Hindlimb muscle (tissue), 1 donor: ENCODE measurements around the gene NCAN. TPM values are rescaled to one million over a fixed set of nuclear protein-coding genes. Genes with fewer than 3 reads are reported as not detected.

ENCODE experiments used
- DNase-seq: peaks from one replicate; pipeline ENCODE4 v3.0.0-alpha.2; 2013
- polyA plus RNA-seq: library from polyadenylated mRNA; unstranded; fragments of 120-200 nt; gene quantifications from one replicate; pipeline ENCODE4 v1.2.1, GENCODE V29; 2013; ENCODE audit not compliant: insufficient read length

The NCAN gene
- polyA plus RNA-seq, 1 donor: 0.06 TPM

DNA sequence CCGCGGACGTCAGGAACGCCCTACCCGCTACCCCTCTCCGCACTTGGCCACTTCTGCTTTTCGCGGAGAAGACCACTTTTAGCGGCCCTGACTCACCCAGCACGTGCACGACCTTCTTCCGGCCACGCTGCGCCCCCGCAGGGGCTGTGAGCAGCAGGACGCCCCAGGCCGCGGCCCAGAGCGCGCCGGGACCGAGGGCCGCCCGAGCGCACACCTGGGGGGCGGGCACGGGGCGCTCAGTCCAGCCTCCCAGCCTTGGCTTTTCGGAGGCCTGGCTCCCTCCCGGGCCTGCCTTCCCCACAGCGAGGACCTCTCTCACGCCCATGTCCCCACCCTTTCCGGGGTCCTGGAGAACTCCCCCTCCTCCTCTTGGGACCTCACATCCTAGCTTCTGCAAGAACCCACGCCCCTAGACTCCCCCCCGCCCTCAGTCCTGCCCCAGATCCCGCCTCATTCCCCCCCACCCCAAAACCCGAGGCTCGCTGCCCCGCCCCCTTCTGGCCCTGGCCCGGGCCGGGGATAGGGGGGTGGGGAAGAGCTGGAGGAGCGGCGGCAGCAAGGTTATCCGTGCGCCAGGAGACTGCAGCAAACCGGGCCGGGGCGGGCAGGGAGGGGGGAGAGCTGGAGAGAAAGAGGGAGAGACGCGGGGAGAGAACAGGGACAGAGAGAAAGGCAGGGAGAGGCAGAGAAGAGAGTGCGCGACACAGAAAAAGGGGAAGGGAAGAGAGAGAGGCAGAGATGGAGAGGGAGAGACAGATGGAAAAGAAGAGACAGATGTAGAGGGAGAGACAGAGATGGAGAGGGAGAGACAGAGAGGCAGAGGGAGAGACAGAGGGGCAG, 49.8 kb downstream of the NCAN start:
- peak; percentile 40 for DNase-seq

DNA sequence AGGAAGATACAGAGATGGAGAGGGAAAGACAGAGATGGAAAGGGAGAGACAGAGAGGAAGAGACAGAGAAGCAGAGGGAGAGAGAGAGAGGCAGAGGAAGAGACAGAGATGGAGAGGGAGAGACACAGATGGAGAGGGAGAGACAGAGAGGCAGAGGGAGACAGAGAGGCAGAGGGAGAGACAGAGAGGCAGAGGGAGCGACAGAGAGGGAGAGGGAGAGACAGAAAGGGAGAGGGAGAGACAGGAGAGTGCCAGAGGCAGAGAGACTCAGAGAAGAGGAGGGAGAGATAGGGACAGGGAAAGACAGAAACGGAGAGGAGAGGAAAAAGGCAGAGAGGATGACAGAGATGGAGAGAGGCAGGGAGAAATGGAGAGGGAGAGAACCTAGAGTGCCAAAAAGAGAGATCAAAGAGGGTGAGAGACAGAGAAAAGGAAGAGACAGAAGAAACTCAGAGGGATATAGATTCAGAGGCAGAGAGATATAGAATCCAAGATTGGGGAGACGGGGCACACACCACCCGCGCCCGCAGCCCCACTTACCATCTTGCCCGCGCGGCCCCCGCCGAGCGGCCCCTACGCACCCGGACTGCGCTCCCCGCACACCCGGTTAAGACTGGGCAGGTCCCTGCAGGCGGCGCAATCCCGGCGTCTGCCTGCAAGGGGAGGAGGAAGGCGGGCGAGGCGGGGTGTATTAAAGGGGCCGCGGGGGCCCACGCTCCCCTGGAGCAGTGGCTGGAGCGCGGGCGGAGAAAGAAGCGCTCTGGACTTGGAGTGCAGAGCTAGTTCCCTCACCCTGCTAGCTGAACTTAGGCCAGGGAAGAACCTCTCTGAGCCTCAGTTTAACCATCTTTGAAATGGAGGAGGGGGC, 50.7 kb downstream of the NCAN start:
- no peak for DNase-seq

DNA sequence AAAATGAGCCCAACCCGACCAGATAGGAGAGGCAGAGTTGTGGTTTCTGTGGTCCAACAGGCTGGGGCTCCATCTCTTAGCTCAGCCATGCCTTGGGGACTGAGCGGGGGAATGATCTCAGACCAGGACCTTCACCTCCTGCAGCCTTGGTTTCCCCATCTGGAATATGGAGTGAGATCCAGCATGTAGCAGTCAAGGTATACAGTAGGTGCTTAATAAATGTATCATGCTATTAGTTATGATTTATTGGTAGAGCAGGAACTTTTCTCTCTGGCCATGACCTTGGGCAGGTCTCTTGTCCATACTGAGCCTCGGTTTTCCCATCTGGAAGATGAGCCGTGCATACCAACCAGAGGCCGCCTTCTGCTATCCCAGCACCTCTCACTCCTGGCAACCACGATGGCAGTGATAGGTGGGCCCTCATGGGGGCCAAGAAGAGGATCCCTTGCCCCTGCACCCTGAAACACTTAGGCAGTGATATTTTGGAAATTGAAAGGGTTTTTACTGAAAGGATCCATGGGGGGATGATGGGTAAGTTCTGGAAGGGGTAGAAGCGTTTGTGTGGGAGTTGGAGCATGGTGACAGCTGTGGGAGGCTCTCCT, 52.2 kb downstream of the NCAN start:
- DNase-seq: no peak

- no peak for DNase-seq
Observed at GRCh38 chr19:19267305-19267704, 55.5 kb downstream of the NCAN start.

DNA sequence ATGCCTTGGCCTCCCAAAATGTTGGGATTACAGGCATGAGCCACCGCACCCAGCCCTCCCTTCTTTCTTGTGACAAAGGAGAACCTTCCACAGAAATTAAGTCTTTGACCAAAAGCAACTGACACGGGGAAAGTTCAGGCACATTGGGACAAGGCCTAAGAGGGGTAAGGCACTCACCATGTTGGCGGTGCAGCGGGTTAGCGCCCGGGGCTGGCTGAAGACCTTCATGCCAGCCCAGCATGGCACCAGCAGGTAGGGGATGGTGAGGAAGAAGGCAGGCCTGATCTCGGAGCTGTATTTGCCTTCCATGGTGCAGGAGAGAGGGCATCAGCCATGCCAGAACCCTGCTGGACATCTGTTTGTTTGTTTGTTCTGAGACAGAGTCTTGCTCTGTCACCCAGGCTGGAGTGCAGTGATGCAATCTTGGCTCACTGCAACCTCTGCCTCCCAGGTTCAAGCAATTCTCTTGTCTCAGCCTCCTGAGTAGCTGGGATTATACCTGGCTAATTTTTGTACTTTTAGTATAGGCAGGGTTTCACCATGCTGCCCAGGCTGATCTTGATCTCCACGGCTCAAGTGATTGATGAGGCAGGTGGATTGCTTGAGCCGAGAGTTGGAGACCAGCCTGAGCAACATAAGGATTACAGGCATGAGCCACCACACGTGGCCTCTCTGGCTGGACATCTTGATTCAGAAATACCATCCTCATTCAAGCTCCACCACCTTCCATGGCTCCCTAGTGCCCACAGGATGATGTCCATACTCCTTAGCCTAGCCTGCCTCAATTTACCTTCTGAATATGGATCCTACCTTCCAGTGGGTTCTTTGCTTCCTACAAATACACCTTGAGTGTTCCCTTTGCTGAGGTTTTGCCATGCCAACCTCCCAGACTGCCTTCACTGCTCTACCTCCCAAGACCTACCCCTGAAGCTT, 57.0 kb downstream of the NCAN start:
- no peak for DNase-seq

DNA sequence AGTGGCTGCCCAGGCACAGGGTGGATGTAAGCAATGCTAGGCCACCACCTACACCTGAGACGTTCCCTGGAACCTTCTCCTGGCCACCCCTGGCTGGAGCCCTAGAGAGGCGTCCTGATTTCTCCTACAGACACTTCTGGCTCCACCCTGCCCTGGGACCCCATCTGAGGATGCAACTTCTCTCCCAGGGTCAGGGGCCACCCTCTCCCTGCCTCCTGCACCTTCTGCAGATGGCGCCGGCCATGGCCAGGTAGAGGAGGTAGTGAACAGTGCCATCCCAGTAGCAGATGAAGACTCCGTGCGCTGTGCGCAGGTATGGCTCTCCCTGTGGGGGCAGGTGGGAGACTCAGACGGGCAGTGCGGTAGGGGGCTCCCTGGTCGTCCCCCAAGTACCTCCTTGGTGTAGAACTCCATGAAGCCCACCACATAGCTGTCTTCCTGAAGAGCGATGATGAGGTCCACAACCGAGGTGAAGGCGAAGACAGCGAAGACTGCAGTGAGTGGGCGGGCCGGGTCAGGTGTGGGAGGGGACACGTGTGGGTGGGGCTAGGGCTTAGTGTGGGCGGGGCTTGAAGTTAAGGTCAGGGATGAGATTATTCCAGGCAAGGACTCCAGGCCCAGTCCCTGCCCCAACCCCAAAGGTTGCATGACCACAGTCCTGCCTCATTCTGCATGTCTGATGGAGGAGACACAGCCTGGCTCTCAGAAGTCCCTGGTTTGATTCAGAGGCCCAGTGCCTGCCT, 58.4 kb downstream of the NCAN start:
- DNase-seq: no peak

DNA sequence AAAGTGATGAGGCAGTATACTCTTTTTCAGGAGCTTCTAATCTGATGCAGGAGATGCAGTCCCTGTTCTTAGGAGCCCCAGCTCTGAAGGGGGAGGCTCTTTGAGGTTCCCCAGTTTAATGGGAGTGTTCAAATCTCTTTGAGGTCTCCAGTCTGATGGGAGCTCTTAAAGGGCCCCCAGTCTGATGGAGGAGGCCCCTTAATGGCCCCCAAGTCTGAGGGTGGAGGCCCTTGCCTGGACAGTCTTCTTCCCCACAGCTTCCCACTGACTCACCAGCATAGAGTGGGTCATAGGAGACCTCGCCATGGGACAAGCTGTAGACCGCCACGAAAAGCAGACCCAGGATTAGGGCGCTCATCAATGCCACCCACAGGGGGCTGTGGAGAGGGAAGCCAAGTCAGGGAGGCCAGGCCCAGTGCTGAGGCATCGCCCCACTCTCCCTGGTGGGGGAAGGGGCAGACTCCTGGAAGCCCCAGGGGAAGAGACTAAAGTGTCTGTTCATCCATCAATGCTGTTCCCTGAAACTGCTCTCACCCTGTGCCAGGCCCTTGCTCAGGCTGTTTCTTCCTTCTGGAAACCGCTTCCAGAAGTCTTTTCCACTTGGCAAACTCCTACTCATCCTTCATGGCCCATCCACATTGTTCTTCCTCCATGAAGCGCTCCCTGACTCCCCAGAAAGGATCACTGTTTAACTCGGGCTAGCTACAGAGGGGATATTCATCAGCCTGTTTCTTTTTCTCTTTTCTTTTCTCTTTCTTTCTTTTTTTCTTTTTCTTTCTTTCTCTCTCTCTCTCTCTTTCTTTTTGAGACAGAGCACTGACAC, 59.2 kb downstream of the NCAN start:
- no peak for DNase-seq

GRCh38 chr19:19271828-19272599, 60.3 kb downstream of the NCAN start:
- DNase-seq: no peak

- DNase-seq: no peak
Observed at GRCh38 chr19:19274146-19274545, 62.4 kb downstream of the NCAN start.

- DNase-seq: no peak
Observed at GRCh38 chr19:19274716-19275565, 63.2 kb downstream of the NCAN start.

DNA sequence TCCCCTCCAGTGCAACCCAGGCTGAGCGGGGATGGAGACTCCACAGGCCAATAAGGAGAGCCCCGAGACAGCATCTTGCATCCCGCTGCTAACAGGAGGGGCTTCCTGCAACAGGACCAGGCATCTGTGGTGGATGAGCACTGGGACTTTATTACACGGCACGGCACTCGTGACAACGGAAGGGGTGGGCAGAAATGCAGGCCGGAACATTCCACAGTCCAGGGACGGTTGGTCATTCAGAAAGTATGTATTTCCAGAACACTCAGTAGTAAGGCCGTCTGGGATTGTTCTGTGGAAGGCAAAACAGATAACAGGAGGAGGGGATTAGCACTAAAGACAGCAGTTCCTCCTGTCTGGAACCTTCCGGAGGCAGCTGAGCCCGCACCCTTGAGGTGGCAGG, 64.6 kb downstream of the NCAN start:
- no peak for DNase-seq

- no peak for DNase-seq
Observed at GRCh38 chr19:19276851-19277250, 65.1 kb downstream of the NCAN start.

DNA sequence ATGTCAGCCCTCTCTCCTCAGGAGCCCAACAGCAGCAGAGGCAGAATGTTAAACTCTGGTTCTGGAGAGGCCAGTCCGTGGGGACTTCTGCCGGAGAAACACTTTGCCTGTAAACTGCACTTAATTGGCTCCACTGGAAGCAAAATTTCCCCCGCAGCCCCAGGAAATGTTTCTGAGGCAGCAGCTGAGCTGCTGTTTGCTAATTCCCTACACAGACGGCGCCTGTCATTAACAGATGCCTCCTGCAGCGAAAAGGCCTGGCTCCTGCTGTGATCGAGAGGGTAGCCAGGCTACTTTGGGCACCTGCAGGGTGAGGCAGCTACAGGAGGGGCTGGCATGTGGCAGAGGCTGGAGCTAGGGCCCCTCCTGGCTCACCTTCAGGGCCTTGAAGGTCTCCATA, 66.6 kb downstream of the NCAN start:
- DNase-seq: no peak

GRCh38 chr19:19279062-19279612, 67.4 kb downstream of the NCAN start:
- no peak for DNase-seq

DNA sequence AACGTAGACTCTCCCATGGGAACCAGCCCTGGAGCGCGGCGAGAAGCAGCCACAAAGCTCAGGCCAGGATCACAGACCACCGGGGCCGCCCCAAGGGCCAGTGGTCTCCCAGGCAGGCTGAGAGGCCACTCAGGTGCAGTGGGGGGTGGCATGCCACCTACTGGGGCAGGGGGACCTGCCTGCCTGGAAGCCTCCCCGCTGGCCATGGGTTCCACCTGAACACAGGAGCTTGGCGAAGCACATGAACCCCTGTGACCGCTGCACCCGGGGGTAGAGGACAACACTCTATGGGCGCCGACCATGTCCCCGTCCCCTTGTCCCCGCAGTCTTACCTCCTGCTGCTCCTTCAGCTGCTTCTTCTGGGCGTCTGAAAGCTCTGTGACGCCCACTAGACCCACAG, 68.1 kb downstream of the NCAN start:
- no peak for DNase-seq

- no peak for DNase-seq
Observed at GRCh38 chr19:19280561-19280960, 68.8 kb downstream of the NCAN start.

- no peak for DNase-seq
Observed at GRCh38 chr19:19285686-19286085, 73.9 kb downstream of the NCAN start.

DNA sequence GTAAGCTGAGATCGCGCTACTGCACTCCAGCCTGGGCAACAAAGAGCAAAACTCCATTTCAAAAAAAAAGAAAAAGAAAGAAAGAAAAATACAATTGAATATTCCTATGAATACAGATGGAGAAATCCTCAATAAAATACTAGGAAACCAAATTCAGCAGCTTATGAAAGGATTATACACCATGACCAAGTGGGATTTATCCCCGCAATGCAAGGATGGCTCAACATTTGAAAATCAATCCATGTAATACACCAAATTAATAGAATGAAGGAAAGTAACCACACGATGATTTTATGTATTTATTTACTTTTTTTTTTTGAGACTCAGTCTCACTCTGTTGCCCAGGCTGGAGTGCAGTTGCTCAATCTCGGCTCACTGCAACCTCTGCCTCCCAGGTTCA, 80.8 kb downstream of the NCAN start:
- no peak for DNase-seq
